ENCODE results near the gene KCNJ6. TPM values are rescaled to one million over a fixed set of nuclear protein-coding genes. Genes with fewer than 3 reads are reported as not detected.
"Not testable (repeated sequence)": the region's sequence is repeated elsewhere in the genome, so short reads cannot be mapped to it uniquely, and the experiment has no call there.

The KCNJ6 gene
- total RNA-seq, 1 donor from 2014 or later = 0.20 TPM

GRCh38 chr21:37671381-37671780, 244.9 kb downstream of the KCNJ6 start:
- DNase-seq = no peak

- no peak for DNase-seq
Observed at GRCh38 chr21:37670883-37671282, 245.4 kb downstream of the KCNJ6 start.

GRCh38 chr21:37669249-37669648, 247.0 kb downstream of the KCNJ6 start:
- DNase-seq = no peak

GRCh38 chr21:37668462-37669239, 247.6 kb downstream of the KCNJ6 start:
- no peak for DNase-seq

GRCh38 chr21:37667380-37667779, 248.9 kb downstream of the KCNJ6 start:
- DNase-seq = no peak

- peak; percentile 27 for DNase-seq
Observed at GRCh38 chr21:37665230-37666024, 250.8 kb downstream of the KCNJ6 start.

GRCh38 chr21:37662227-37662626, 254.0 kb downstream of the KCNJ6 start:
- not testable (repeated sequence) for DNase-seq

GRCh38 chr21:37660709-37661108, 255.5 kb downstream of the KCNJ6 start:
- no peak for DNase-seq

- DNase-seq = no peak
Observed at GRCh38 chr21:37659874-37660273, 256.4 kb downstream of the KCNJ6 start.

- DNase-seq = peak; percentile 58
Observed at GRCh38 chr21:37658817-37659458, 257.3 kb downstream of the KCNJ6 start.

- no peak for DNase-seq
Observed at GRCh38 chr21:37658121-37658816, 258.0 kb downstream of the KCNJ6 start.

GRCh38 chr21:37656899-37657298, 259.4 kb downstream of the KCNJ6 start:
- no peak for DNase-seq

GRCh38 chr21:37655611-37656300, 260.5 kb downstream of the KCNJ6 start:
- DNase-seq = no peak

- DNase-seq = no peak
Observed at GRCh38 chr21:37654596-37654995, 261.7 kb downstream of the KCNJ6 start.

GRCh38 chr21:37653201-37653600, 263.1 kb downstream of the KCNJ6 start:
- DNase-seq = no peak

GRCh38 chr21:37647781-37648180, 268.5 kb downstream of the KCNJ6 start:
- no peak for DNase-seq

GRCh38 chr21:37646761-37647160, 269.5 kb downstream of the KCNJ6 start:
- not testable (repeated sequence) for DNase-seq

GRCh38 chr21:37645848-37646247, 270.4 kb downstream of the KCNJ6 start:
- no peak for DNase-seq

- peak; percentile 4 for DNase-seq
Observed at GRCh38 chr21:37644636-37645035, 271.6 kb downstream of the KCNJ6 start.

- not testable (repeated sequence) for DNase-seq
Observed at GRCh38 chr21:37643862-37644261, 272.4 kb downstream of the KCNJ6 start.

- no peak for DNase-seq
Observed at GRCh38 chr21:37642493-37642892, 273.8 kb downstream of the KCNJ6 start.

- no peak for DNase-seq
Observed at GRCh38 chr21:37639756-37640155, 276.5 kb downstream of the KCNJ6 start.
